Loucy (cell line): ENCODE results near the gene ITGB3.

Experiments used
- H2AFZ ChIP-seq: fragments of 200-600 bp; sonication (generic); 2 replicates; pipeline ENCODE4 v1.6.0; 2016; ENCODE audit warnings: antibody characterized with exemption, mild to moderate bottlenecking, low read length, moderate library complexity
- H3F3A ChIP-seq: fragments of 200-600 bp; 2 replicates; pipeline ENCODE4 v1.6.0; 2016; ENCODE audit warnings: antibody characterized with exemption, low read depth, mild to moderate bottlenecking
- H3K27me3 ChIP-seq: fragments of 200-600 bp; sonication (generic); 2 replicates; pipeline ENCODE4 v1.6.1; 2014; ENCODE audit warnings: low read length, mild to moderate bottlenecking; ENCODE audit not compliant: insufficient read depth, poor library complexity, severe bottlenecking
- H3K36me3 ChIP-seq: fragments of 200-600 bp; sonication (generic); 2 replicates; pipeline ENCODE4 v1.6.1; 2016; ENCODE audit warnings: low read length; ENCODE audit not compliant: insufficient read depth
- H3K4me1 ChIP-seq: fragments of 200-600 bp; sonication (generic); 2 replicates; pipeline ENCODE4 v1.5.1; 2014; ENCODE audit warnings: low read length, mild to moderate bottlenecking; ENCODE audit not compliant: insufficient read depth, poor library complexity, severe bottlenecking
- H3K4me2 ChIP-seq: fragments of 200-600 bp; sonication (generic); 2 replicates; pipeline ENCODE4 v1.6.0; 2014; ENCODE audit warnings: antibody characterized with exemption, low read length, low read depth, mild to moderate bottlenecking; ENCODE audit not compliant: poor library complexity, severe bottlenecking
- H3K4me3 ChIP-seq: fragments of 200-600 bp; sonication (generic); 2 replicates; pipeline ENCODE4 v1.5.1; 2014; ENCODE audit warnings: low read length, mild to moderate bottlenecking, mixed read lengths; ENCODE audit not compliant: poor library complexity, severe bottlenecking
- H3K79me2 ChIP-seq: fragments of 200-600 bp; sonication (generic); 2 replicates; pipeline ENCODE4 v1.6.1; 2014; ENCODE audit warnings: low read length; ENCODE audit not compliant: insufficient read depth
- H3K9ac ChIP-seq: fragments of 200-600 bp; sonication (generic); 2 replicates; pipeline ENCODE4 v1.6.0; 2014; ENCODE audit warnings: mild to moderate bottlenecking, low read depth, low read length, moderate library complexity; ENCODE audit not compliant: poor library complexity, severe bottlenecking
- H3K9me2 ChIP-seq: fragments of 200-600 bp; sonication (generic); replicated peaks from 2 replicates; pipeline ENCODE4 v1.6.1; 2016; ENCODE audit warnings: low read depth, low read length, mixed read lengths
- H3K9me3 ChIP-seq: fragments of 200-600 bp; sonication (generic); 2 replicates; pipeline ENCODE4 v1.6.1; 2014; ENCODE audit warnings: mild to moderate bottlenecking, antibody characterized with exemption, low read length, low read depth; ENCODE audit not compliant: insufficient read depth
- H4K20me1 ChIP-seq: fragments of 200-600 bp; sonication (generic); 2 replicates; pipeline ENCODE4 v1.6.0; 2014; ENCODE audit warnings: antibody characterized with exemption, low read length, mild to moderate bottlenecking; ENCODE audit not compliant: insufficient read depth, poor library complexity, severe bottlenecking
- EZH2phosphoT487 ChIP-seq: fragments of 200-600 bp; IDR thresholded peaks from 2 replicates; pipeline ENCODE4 v1.6.1; 2018; ENCODE audit warnings: antibody characterized with exemption, mild to moderate bottlenecking, moderate library complexity, borderline replicate concordance
- TF ChIP-seq, protein P1 (sequence below): fragments of 200-600 bp; sonication (generic); conservative IDR thresholded peaks from 2 replicates; pipeline ENCODE4 v1.5.1; 2014; ENCODE audit warnings: mild to moderate bottlenecking, antibody characterized with exemption, low read length

Gene ITGB3

DNA sequence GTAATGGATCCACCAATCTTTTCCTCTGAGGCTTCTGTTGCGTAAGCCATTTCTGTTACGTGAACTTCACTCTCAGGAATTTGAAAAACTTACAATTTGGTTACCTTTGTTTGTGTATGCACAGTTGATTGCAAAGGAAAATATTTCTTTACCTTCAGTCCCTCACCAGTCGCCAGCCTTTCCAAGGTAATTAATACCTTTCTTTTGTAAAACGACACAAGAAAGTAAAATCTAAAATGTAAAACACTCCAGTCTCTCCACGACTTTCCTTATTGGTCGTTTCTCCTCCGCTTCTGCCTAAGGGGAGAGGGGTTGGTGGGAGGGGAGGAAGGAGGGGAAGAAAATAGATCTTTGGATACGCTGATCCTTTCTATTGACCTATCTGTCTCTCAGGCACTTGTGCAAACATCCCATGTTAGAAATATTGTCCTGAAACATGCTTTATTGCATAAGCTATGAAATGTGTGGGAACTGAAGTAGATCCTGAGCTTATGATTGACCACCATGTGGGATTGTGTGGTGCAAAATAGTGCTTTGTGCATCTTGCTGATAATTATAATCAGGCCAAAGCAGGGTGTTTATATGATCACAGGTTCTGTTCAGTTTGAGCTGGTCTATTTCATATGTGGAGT is 37.7 kb downstream of the ITGB3 start:
- Histone ChIP-seq H4K20me1 (no peaks in the 10 kb centered on the region), H3K27me3 (no peaks in the 10 kb centered on the region), H3K9me2 (no peaks in the 10 kb centered on the region), H3K4me2 (no peak overlapping the region), H3K9me3 (no peaks in the 10 kb centered on the region), H2AFZ (no peak overlapping the region), H3K9ac (no peak overlapping the region), H3F3A (no peaks in the 10 kb centered on the region), H3K4me3 (no peak overlapping the region), H3K79me2 (no peaks in the 10 kb centered on the region), H3K4me1 (peaks cover 2% of the 10 kb centered on the region), H3K36me3 (no peaks in the 10 kb centered on the region)
- no peak for TF ChIP-seq EZH2phosphoT487
- TF ChIP-seq, protein P1, sequence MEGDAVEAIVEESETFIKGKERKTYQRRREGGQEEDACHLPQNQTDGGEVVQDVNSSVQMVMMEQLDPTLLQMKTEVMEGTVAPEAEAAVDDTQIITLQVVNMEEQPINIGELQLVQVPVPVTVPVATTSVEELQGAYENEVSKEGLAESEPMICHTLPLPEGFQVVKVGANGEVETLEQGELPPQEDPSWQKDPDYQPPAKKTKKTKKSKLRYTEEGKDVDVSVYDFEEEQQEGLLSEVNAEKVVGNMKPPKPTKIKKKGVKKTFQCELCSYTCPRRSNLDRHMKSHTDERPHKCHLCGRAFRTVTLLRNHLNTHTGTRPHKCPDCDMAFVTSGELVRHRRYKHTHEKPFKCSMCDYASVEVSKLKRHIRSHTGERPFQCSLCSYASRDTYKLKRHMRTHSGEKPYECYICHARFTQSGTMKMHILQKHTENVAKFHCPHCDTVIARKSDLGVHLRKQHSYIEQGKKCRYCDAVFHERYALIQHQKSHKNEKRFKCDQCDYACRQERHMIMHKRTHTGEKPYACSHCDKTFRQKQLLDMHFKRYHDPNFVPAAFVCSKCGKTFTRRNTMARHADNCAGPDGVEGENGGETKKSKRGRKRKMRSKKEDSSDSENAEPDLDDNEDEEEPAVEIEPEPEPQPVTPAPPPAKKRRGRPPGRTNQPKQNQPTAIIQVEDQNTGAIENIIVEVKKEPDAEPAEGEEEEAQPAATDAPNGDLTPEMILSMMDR = no peak

DNA sequence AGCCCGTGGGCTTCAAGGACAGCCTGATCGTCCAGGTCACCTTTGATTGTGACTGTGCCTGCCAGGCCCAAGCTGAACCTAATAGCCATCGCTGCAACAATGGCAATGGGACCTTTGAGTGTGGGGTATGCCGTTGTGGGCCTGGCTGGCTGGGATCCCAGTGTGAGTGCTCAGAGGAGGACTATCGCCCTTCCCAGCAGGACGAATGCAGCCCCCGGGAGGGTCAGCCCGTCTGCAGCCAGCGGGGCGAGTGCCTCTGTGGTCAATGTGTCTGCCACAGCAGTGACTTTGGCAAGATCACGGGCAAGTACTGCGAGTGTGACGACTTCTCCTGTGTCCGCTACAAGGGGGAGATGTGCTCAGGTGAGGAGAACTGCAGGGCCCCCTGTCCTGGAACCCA is 38.6 kb downstream of the ITGB3 start:
- no peak overlapping the region for H3K4me2 ChIP-seq

DNA sequence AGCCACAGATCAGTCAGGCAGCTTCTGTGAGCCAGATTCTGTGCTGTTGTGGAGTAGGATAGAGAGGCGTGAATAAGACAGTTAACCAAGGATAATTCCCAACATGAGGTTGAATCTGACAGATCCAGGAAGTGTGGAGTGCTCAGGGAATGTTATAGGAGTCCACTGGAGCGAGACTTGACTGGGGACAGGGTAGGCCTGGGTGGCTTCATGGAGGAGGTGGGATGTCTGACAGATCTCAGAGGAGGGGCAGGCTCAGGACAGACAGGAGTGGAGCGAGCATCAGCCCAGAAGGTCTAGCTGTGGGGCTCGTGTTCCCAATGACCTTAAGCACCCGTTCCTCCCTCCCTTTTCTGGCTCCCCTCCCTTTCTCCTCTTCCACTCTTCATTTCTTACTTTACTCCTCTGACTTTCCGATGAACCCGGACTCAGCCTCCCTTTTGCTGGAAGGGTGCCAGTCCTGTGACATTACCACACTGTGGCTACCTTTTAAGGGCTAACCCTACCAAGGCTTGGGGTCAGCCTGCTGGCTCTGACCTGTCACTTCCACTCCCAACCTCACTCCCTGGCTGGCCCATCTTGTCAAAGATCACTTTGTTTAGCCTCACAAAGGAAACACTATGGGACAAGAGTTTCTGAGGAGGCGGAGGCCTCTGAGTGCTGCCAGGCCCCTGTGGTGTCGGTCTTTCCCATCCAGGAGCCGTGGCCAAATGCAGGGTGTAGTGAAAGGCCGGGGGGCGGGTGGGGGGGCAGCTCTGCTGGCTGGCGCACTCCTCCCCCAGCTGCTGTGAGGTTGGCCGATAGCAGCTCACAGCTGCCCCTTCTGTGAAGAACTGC is 41.6 kb downstream of the ITGB3 start:
- Histone ChIP-seq H3K27me3 (no peaks in the 10 kb centered on the region), H3K36me3 (no peaks in the 10 kb centered on the region), H3K9ac (no peak overlapping the region), H3K79me2 (no peaks in the 10 kb centered on the region), H4K20me1 (no peaks in the 10 kb centered on the region), H2AFZ (no peak overlapping the region), H3K9me2 (no peaks in the 10 kb centered on the region), H3K4me1 (no peaks in the 10 kb centered on the region), H3F3A (no peaks in the 10 kb centered on the region), H3K4me2 (no peak overlapping the region), H3K9me3 (no peaks in the 10 kb centered on the region), H3K4me3 (no peak overlapping the region)
- TF ChIP-seq, protein P1 = no peak
- TF ChIP-seq EZH2phosphoT487 = no peak

More for the DNA sequence above, 38.6 kb downstream of the ITGB3 start:
- Histone ChIP-seq H3K9me3 (no peaks in the 10 kb centered on the region), H3K9ac (no peak overlapping the region), H3K27me3 (no peaks in the 10 kb centered on the region), H2AFZ (no peak overlapping the region), H3K4me1 (no peaks in the 10 kb centered on the region), H3K4me3 (no peak overlapping the region), H3K36me3 (no peaks in the 10 kb centered on the region), H4K20me1 (no peaks in the 10 kb centered on the region), H3K9me2 (no peaks in the 10 kb centered on the region), H3F3A (no peaks in the 10 kb centered on the region), H3K79me2 (no peaks in the 10 kb centered on the region)
- no peak for TF ChIP-seq EZH2phosphoT487
- TF ChIP-seq, protein P1 = no peak
